Lower lobe of right lung (tissue), 2 donors: ENCODE data around the gene GSDMA. TPM values are rescaled to one million over a fixed set of nuclear protein-coding genes. Genes with fewer than 3 reads are reported as not detected.
"Not testable (repeated sequence)": the region's sequence is repeated elsewhere in the genome, so short reads cannot be mapped to it uniquely, and the experiment has no call there.

Experiments
- ATAC-seq, 2 donors: fragments of 200-7000 bp; cut with Tn5 transposase; one replicate each; pipeline ENCODE4 v1.9.1; 2020 to 2022; ENCODE audit warnings: mild to moderate bottlenecking in 2 of 2, moderate library complexity in 2 of 2
- DNase-seq: peaks from one replicate; pipeline ENCODE4 v3.0.0-alpha.2; 2020
- H3K27ac ChIP-seq: fragments of 200-600 bp; one replicate; pipeline ENCODE4 v1.8.0; 2022
- H3K27me3 ChIP-seq: fragments of 200-600 bp; one replicate; pipeline ENCODE4 v1.8.0; 2022; ENCODE audit warnings: low read depth
- H3K36me3 ChIP-seq: fragments of 200-600 bp; one replicate; pipeline ENCODE4 v1.8.0; 2022; ENCODE audit warnings: mild to moderate bottlenecking
- H3K4me1 ChIP-seq: fragments of 200-600 bp; one replicate; pipeline ENCODE4 v1.8.0; 2022
- H3K4me3 ChIP-seq: fragments of 200-600 bp; one replicate; pipeline ENCODE4 v1.8.0; 2022; ENCODE audit warnings: mild to moderate bottlenecking
- H3K9me3 ChIP-seq: fragments of 200-600 bp; one replicate; pipeline ENCODE4 v1.8.0; 2022
- intact Hi-C: fragments of 100-400 bp; cut with DNase I; formaldehyde crosslinking; loops from one replicate; pipeline ENCODE4 v1.11.0; 2022
- total RNA-seq: library from RNA; stranded (reverse); fragmentation: NEBNext Ultra II Directional; extraction: Animal tissue kit (Norgen Biotek cat#: 25700); gene quantifications from one replicate; pipeline ENCODE4 v1.2.1, GENCODE V29; 2021
- TF ChIP-seq, protein P1 (sequence below): fragments of 200-600 bp; IDR thresholded peaks from one replicate; pipeline ENCODE4 v1.8.0; 2022; ENCODE audit warnings: antibody characterized with exemption, mild to moderate bottlenecking
- donor health status: DM: no; HTN: yes; CAD: no; lungs with severe emphysema.

Gene GSDMA
- total RNA-seq, 1 donor from 2014 or later: 0.62 TPM

DNA sequence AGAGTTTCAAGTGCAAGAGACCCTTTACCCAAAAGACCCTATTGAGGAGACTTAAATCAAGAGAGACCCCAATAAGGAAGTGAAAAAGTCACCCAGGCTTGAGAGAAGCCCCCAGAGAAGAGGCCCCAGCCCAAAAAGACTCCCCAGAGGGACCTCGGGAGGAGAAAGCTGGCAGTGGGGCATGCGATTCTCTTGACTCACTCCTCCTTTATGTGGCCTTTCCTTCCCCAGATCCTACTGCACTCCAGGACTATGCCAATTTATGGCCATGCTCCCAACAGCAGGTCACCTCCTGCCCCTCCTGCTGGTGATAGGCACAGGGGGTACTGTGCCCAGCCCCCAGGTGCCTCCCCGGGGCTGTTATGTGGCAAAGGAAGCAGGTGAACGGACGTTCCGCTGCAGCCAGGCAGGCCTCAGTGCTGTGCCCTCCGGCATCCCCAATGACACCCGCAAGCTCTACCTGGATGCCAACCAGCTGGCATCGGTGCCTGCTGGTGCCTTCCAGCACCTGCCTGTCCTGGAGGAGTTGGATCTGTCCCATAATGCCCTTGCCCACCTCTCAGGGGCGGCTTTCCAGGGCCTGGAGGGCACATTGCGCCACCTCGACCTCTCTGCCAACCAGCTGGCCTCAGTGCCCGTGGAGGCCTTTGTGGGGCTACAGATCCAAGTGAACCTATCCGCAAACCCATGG lies 19.0 kb upstream of the GSDMA start:
- Histone ChIP-seq H3K36me3 (no peaks in the 10 kb centered on the region), H3K27me3 (no peaks in the 10 kb centered on the region), H3K9me3 (no peaks in the 10 kb centered on the region), H3K4me3 (no peak overlapping the region), H3K4me1 (no peaks in the 10 kb centered on the region), H3K27ac (no peak overlapping the region)
- ATAC-seq (peak; percentile 10 to 38), DNase-seq (peak; percentile 58)
- intact Hi-C loops: no loop called here
- TF ChIP-seq, protein P1, sequence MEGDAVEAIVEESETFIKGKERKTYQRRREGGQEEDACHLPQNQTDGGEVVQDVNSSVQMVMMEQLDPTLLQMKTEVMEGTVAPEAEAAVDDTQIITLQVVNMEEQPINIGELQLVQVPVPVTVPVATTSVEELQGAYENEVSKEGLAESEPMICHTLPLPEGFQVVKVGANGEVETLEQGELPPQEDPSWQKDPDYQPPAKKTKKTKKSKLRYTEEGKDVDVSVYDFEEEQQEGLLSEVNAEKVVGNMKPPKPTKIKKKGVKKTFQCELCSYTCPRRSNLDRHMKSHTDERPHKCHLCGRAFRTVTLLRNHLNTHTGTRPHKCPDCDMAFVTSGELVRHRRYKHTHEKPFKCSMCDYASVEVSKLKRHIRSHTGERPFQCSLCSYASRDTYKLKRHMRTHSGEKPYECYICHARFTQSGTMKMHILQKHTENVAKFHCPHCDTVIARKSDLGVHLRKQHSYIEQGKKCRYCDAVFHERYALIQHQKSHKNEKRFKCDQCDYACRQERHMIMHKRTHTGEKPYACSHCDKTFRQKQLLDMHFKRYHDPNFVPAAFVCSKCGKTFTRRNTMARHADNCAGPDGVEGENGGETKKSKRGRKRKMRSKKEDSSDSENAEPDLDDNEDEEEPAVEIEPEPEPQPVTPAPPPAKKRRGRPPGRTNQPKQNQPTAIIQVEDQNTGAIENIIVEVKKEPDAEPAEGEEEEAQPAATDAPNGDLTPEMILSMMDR: no peak

DNA sequence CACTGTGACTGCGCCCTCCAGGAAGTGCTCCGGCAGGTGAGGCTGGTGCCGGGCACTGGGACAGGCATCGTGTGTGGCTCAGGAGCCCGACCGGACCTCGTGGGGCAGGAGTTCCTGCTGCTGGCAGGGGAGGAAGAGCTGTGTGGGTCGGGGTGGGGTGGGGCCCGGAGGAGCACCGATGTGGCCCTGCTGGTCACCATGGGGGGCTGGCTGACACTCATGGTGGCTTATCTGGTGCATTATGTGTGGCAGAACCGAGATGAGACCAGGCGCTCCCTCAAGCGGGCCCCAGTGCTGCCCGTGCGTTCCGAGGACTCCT lies 18.5 kb upstream of the GSDMA start:
- Histone ChIP-seq H3K36me3 (no peaks in the 10 kb centered on the region), H3K4me3 (no peak overlapping the region), H3K27me3 (no peaks in the 10 kb centered on the region), H3K4me1 (no peaks in the 10 kb centered on the region), H3K9me3 (no peaks in the 10 kb centered on the region), H3K27ac (no peak overlapping the region)
- intact Hi-C loops: no loop called here
- ATAC-seq: no peak
- no peak for DNase-seq
- TF ChIP-seq, protein P1: no peak

DNA sequence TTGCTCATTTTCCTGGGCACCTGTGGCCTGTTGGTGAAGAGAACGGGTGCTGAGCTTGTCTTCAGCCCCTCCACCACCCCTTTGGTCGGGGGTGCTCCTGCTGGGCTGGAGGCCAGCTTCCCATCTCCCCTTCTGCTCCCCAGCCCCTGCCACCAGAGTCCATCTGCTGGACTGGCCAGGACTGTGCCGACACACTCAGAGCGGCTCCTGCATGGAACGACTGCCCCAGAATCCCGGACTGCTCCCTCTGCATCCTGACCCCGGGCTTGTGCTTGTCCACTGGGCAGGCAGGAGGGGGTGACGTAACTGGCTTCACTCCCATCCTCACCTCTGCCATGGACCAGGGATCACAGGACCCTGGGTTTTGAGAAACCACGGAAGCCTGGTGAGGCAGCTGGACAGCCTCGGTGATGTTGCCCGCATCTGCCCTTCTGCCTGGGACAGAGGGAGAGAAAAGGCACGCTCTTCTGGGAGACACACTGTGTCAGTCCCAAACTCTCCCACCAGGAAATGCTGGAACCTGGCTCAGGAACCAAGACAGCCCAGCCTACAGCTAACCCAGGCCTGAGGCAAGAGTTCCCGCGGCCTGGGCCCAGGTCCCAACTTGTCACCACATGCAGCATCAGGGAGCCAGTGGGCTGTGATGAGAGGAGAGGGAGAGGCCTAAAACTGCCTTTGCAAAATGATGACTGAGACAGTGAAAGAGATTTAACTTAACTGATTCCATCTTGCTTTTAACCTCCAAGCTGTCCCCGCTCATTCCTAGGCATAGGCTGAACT lies 16.1 kb upstream of the GSDMA start:
- TF ChIP-seq, protein P1: no peak
- no peak for DNase-seq
- Histone ChIP-seq H3K4me3 (no peak overlapping the region), H3K27ac (no peak overlapping the region), H3K27me3 (no peaks in the 10 kb centered on the region), H3K4me1 (no peaks in the 10 kb centered on the region), H3K36me3 (no peaks in the 10 kb centered on the region), H3K9me3 (no peaks in the 10 kb centered on the region)
- no peak for ATAC-seq
- intact Hi-C loops: no loop called here

DNA sequence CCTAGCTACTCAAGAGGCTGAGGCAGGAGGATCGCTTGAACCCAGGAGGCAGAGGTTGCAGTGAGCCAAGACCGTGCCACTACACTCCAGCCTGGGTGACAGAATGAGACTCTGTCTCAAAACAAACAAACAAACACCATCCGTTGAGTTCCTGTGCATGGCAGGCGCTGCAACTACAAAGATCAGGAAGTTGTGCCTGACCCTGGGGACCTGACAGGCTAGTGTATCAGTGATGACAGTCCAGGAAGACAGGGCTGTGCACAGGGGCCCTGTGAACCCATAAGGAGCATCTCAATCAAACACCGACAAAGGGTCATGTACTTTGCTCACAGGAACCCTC lies 14.3 kb upstream of the GSDMA start:
- H3K36me3 ChIP-seq, DNase-seq, H3K4me1 ChIP-seq, H3K9me3 ChIP-seq, intact Hi-C loops, ATAC-seq, H3K4me3 ChIP-seq, H3K27me3 ChIP-seq: not testable (repeated sequence)
- peak overlapping the region; percentile 64 for H3K27ac ChIP-seq

DNA sequence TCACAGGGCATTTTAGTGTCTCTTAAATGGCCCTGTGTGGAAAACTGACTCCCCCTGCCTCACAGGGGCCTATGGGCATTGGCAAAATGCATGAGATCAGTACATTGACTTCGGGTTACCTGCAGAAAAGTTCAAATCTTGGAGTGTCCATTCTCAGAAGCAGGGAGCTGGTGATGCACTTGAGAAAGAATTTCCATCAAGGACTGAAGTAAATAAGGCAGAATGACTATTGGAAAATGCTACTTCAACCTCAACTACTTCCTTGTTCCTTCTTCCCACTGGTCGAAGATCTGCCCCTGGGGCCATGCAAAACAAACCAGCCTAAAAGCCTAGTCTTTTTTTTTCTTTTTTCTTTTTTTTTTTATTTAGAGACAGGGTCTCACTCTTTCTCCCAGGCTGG lies 13.8 kb upstream of the GSDMA start:
- no peaks in the 10 kb centered on the region for H3K36me3 ChIP-seq
- ATAC-seq (peak in 1 of 2 donors; percentile 15), DNase-seq (no peak)
- H3K9me3 ChIP-seq: no peaks in the 10 kb centered on the region
- intact Hi-C loops: no loop called here
- H3K27ac ChIP-seq: peak overlapping the region; percentile 64
- peaks cover 7% of the 10 kb centered on the region for H3K4me1 ChIP-seq
- no peak overlapping the region for H3K4me3 ChIP-seq
- TF ChIP-seq, protein P1: no peak
- no peaks in the 10 kb centered on the region for H3K27me3 ChIP-seq

DNA sequence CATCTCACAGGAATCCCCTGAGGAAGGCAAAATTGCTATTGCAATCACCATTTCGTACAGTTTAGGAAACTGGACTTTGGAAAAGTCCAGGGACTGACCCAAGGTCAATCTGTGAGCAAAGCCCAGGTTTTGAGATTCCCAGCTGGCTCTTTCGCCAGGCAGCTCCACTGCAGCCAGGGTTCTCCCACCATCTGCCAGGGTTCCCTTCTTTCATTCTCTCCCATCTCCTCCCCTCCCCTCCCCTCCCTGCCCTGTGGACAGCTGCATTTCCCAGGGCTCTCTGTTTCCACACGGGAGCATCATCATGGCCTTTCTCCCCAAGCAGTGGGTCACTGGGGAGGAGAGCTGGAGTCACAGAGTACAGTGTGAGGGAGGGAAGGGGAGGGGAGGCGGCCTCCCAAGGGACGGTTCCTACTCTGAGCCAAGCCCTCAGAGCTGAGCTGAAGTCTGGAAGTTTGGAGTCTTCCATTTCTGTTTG lies 11.9 kb upstream of the GSDMA start:
- TF ChIP-seq, protein P1: no peak
- no peaks in the 10 kb centered on the region for H3K9me3 ChIP-seq
- no peak overlapping the region for H3K4me3 ChIP-seq
- DNase-seq (no peak), ATAC-seq (no peak)
- H3K36me3 ChIP-seq: no peaks in the 10 kb centered on the region
- intact Hi-C loops: no loop called here
- H3K27ac ChIP-seq: no peak overlapping the region
- peaks cover 7% of the 10 kb centered on the region for H3K4me1 ChIP-seq
- no peaks in the 10 kb centered on the region for H3K27me3 ChIP-seq
